ENCODE results near the gene GAA. TPM values are rescaled to one million over a fixed set of nuclear protein-coding genes. Genes with fewer than 3 reads are reported as not detected.
A peak's percentile ranks its signal among the peaks of the same experiment; 100 is the strongest.

The GAA gene
- total and polyA plus RNA-seq, 2 of the 13 experiments (the other 11 are each of a cell fraction or from before 2014, with no cell fraction given), result 21.6 to 36.4 TPM

DNA sequence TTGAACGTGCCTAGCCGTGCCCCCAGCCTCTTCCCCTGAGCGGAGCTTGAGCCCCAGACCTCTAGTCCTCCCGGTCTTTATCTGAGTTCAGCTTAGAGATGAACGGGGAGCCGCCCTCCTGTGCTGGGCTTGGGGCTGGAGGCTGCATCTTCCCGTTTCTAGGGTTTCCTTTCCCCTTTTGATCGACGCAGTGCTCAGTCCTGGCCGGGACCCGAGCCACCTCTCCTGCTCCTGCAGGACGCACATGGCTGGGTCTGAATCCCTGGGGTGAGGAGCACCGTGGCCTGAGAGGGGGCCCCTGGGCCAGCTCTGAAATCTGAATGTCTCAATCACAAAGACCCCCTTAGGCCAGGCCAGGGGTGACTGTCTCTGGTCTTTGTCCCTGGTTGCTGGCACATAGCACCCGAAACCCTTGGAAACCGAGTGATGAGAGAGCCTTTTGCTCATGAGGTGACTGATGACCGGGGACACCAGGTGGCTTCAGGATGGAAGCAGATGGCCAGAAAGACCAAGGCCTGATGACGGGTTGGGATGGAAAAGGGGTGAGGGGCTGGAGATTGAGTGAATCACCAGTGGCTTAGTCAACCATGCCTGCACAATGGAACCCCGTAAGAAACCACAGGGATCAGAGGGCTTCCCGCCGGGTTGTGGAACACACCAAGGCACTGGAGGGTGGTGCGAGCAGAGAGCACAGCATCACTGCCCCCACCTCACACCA, 724 bp downstream of the GAA start (continued):
- TF ChIP-seq ZNF512B (CRISPR knock-in tag; IDR thresholded peaks at IDR 0.05; ENCODE audit: borderline replicate concordance), result 0 out of 2 replicates have a peak, but pooled peaks have one; percentile 36
- TF ChIP-seq, protein P1, sequence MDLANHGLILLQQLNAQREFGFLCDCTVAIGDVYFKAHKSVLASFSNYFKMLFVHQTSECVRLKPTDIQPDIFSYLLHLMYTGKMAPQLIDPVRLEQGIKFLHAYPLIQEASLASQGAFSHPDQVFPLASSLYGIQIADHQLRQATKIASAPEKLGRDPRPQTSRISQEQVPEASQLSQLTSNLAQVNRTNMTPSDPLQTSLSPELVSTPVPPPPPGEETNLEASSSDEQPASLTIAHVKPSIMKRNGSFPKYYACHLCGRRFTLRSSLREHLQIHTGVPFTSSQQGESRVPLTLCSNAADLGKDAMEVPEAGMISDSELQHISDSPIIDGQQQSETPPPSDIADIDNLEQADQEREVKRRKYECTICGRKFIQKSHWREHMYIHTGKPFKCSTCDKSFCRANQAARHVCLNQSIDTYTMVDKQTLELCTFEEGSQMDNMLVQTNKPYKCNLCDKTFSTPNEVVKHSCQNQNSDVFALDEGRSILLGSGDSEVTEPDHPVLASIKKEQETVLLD (CRISPR knock-in tag; IDR thresholded peaks at IDR 0.05; ENCODE audit: low read depth), result no peak
- TF ChIP-seq RXRA (CRISPR knock-in tag; IDR thresholded peaks at IDR 0.05), result peak; percentile 44; the same call in 1 of the 2 replicates
- TF ChIP-seq ZMYM4 (CRISPR knock-in tag; IDR thresholded peaks at IDR 0.05), result no peak
- no peak for TF ChIP-seq ZNF24 (IDR thresholded peaks at IDR 0.05)
- no peak for TF ChIP-seq ATF7-NPFF (CRISPR knock-in tag; IDR thresholded peaks at IDR 0.05; ENCODE audit: low read depth)
- TF ChIP-seq, protein P2, sequence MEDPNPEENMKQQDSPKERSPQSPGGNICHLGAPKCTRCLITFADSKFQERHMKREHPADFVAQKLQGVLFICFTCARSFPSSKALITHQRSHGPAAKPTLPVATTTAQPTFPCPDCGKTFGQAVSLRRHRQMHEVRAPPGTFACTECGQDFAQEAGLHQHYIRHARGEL (CRISPR knock-in tag; IDR thresholded peaks at IDR 0.05), result 0 out of 2 replicates have a peak, but pooled peaks have one; percentile 67
- TF ChIP-seq ATF1 (CRISPR knock-in tag; IDR thresholded peaks at IDR 0.05), result no peak
- TF ChIP-seq ZNF770 (CRISPR knock-in tag; IDR thresholded peaks at IDR 0.05), result peak; percentile 44; the same call in 1 of the 2 replicates
- TF ChIP-seq, protein P3, sequence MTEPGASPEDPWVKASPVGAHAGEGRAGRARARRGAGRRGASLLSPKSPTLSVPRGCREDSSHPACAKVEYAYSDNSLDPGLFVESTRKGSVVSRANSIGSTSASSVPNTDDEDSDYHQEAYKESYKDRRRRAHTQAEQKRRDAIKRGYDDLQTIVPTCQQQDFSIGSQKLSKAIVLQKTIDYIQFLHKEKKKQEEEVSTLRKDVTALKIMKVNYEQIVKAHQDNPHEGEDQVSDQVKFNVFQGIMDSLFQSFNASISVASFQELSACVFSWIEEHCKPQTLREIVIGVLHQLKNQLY (CRISPR knock-in tag; IDR thresholded peaks at IDR 0.05), result no peak
- TF ChIP-seq ZNF510 (CRISPR knock-in tag; IDR thresholded peaks at IDR 0.05; ENCODE audit: low read depth), result no peak
- no peak for TF ChIP-seq TFDP1 (CRISPR knock-in tag; IDR thresholded peaks at IDR 0.05; ENCODE audit: borderline replicate concordance)
- TF ChIP-seq, protein P4, sequence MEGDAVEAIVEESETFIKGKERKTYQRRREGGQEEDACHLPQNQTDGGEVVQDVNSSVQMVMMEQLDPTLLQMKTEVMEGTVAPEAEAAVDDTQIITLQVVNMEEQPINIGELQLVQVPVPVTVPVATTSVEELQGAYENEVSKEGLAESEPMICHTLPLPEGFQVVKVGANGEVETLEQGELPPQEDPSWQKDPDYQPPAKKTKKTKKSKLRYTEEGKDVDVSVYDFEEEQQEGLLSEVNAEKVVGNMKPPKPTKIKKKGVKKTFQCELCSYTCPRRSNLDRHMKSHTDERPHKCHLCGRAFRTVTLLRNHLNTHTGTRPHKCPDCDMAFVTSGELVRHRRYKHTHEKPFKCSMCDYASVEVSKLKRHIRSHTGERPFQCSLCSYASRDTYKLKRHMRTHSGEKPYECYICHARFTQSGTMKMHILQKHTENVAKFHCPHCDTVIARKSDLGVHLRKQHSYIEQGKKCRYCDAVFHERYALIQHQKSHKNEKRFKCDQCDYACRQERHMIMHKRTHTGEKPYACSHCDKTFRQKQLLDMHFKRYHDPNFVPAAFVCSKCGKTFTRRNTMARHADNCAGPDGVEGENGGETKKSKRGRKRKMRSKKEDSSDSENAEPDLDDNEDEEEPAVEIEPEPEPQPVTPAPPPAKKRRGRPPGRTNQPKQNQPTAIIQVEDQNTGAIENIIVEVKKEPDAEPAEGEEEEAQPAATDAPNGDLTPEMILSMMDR (CRISPR knock-in tag; IDR thresholded peaks at IDR 0.05), result 0 out of 2 replicates have a peak, but pooled peaks have one; percentile 2
- TF ChIP-seq ZBTB7A (CRISPR knock-in tag; IDR thresholded peaks at IDR 0.05), result peak; percentile 66; the same call in 1 of the 2 replicates
- TF ChIP-seq ZNF737 (CRISPR knock-in tag; IDR thresholded peaks at IDR 0.05; ENCODE audit: borderline replicate concordance), result 0 out of 2 replicates have a peak, but pooled peaks have one; percentile 68
- no peak for TF ChIP-seq ZNF143 (CRISPR knock-in tag; IDR thresholded peaks at IDR 0.05)
- TF ChIP-seq NFE2L1 (CRISPR knock-in tag; IDR thresholded peaks at IDR 0.05; ENCODE audit: borderline replicate concordance), result no peak
- TF ChIP-seq FOSL2 (CRISPR knock-in tag; IDR thresholded peaks at IDR 0.05), result 0 out of 2 replicates have a peak, but pooled peaks have one; percentile 3

All from HepG2 (cell line).